K562 (cell line): Measurements from ENCODE around the gene TMTC2. TPM values are rescaled to one million over a fixed set of nuclear protein-coding genes. Genes with fewer than 3 reads are reported as not detected.

Source experiments
- ATF1 ChIP-seq, 2 experiments: fragments of 450-650 bp in 1 of 2; IDR thresholded peaks; 2 replicates each; pipeline ENCODE4 v1.6.1; 2016; ENCODE audit warnings: missing compliant biosample characterization in 1 of 2, missing genetic modification characterization in 1 of 2
- COPS2 ChIP-seq: fragments of 450-650 bp; conservative IDR thresholded peaks from 2 replicates; pipeline ENCODE4 v1.6.1; 2016; ENCODE audit warnings: mild to moderate bottlenecking, moderate library complexity
- ESRRA ChIP-seq: fragments of 450-650 bp; IDR thresholded peaks from 2 replicates; pipeline ENCODE4 v1.6.1; 2014; ENCODE audit warnings: low read depth, mild to moderate bottlenecking, moderate library complexity, borderline replicate concordance
- ETV6 ChIP-seq, 3 experiments: fragments of 150-350 bp in 1 of 3; sonication (generic) in 1 of 3; formaldehyde crosslinking in 1 of 3; IDR thresholded peaks; 2 replicates each; pipeline versions ENCODE4 v1.6.1 to v1.8.0; 2014 to 2022; ENCODE audit warnings: borderline replicate concordance in 2 of 3, low read depth in 2 of 3, antibody characterized with exemption in 1 of 3, low read length in 1 of 3, mild to moderate bottlenecking in 1 of 3, missing genetic modification reagents in 1 of 3
- FOXA3 ChIP-seq, 2 experiments: fragments of 450-650 bp in 1 of 2; sonication (generic) in 1 of 2; formaldehyde crosslinking; IDR thresholded peaks in 1 of 2; conservative IDR thresholded peaks in 1 of 2; 2 replicates each; pipeline versions ENCODE4 v1.4.0 to v1.8.0; 2020 to 2022; ENCODE audit warnings: mild to moderate bottlenecking in 2 of 2, missing genetic modification reagents in 1 of 2
- HMG20A ChIP-seq: fragments of 450-650 bp; formaldehyde crosslinking; conservative IDR thresholded peaks from 2 replicates; pipeline ENCODE4 v1.4.0; 2020; ENCODE audit warnings: mild to moderate bottlenecking, mixed read lengths
- KLF1 ChIP-seq: fragments of 450-650 bp; IDR thresholded peaks from 2 replicates; pipeline ENCODE4 v1.6.1; 2016; ENCODE audit warnings: missing genetic modification characterization, missing compliant biosample characterization
- NFE2L1 ChIP-seq: fragments of 450-650 bp; IDR thresholded peaks from 2 replicates; pipeline ENCODE4 v1.6.1; 2016; ENCODE audit warnings: missing genetic modification characterization, low read depth, mild to moderate bottlenecking, missing compliant biosample characterization, moderate library complexity, borderline replicate concordance
- PHF20 ChIP-seq: fragments of 450-650 bp; IDR thresholded peaks from 2 replicates; pipeline ENCODE4 v1.6.1; 2018; ENCODE audit not compliant: partially characterized antibody
- PHF8 ChIP-seq: fragments of 200-600 bp; sonication (generic); IDR thresholded peaks from 2 replicates; pipeline ENCODE4 v1.6.1; 2012; ENCODE audit warnings: mixed run types, mild to moderate bottlenecking, inconsistent platforms, low read length, moderate library complexity, borderline replicate concordance
- SUPT5H ChIP-seq: fragments of 450-650 bp; IDR thresholded peaks from 2 replicates; pipeline ENCODE4 v1.6.1; 2016
- TBP ChIP-seq: optimal IDR thresholded peaks from 2 replicates; pipeline ENCODE3; 2011; ENCODE audit warnings: low read depth, low read length, improper control_type of control experiment
- ZNF76 ChIP-seq: fragments of 250-450 bp; sonication (Bioruptor Pico); IDR thresholded peaks from 2 replicates; pipeline ENCODE4 v1.4.0; 2020; ENCODE audit warnings: mild to moderate bottlenecking, moderate library complexity, borderline replicate concordance
- ZNF79 ChIP-seq: fragments of 250-450 bp; sonication (Bioruptor Pico); IDR thresholded peaks from 2 replicates; pipeline ENCODE4 v1.4.0; 2020; ENCODE audit warnings: low read depth, mild to moderate bottlenecking, moderate library complexity
- polyA plus RNA-seq, 8 experiments: library from polyadenylated mRNA; depleted of rRNA in 4 of 8; stranded (reverse) in 5 of 8; unstranded in 3 of 8; fragments of >200 nt; fragmentation: Nextera tagmentation in 2 of 8; fragmentation: Illumina TruSeq in 1 of 8; extraction: Ambion mirVana in 2 of 8; extraction: Trizol in 1 of 8; gene quantifications; 2 replicates each; pipeline versions ENCODE4 v1.2.1 to v1.2.3, GENCODE V29; 2011 to 2014; ENCODE audit warnings: inconsistent platforms in 1 of 8, missing spikeins in 1 of 8
- total RNA-seq, 7 experiments: library from RNA; depleted of rRNA in 6 of 7; stranded (reverse); fragments of >200 nt in 6 of 7; fragmentation: Illumina TruSeq in 2 of 7; extraction: Trizol in 2 of 7; gene quantifications; 2 replicates each; pipeline versions ENCODE4 v1.2.1 to v1.2.3, GENCODE V29; 2011 to 2021; ENCODE audit warnings: low replicate concordance in 1 of 7
- TF ChIP-seq, protein P1 (sequence below): fragments of 250-450 bp; sonication (Bioruptor Pico); IDR thresholded peaks from 2 replicates; pipeline ENCODE4 v1.4.0; 2020; ENCODE audit warnings: mild to moderate bottlenecking, moderate library complexity, borderline replicate concordance

The TMTC2 gene
- total and polyA plus RNA-seq, 9 of the 15 experiments (the other 6 are each of a cell fraction or from before 2014, with no cell fraction given), result 0.29 to 1.1 (median 0.55) TPM

DNA sequence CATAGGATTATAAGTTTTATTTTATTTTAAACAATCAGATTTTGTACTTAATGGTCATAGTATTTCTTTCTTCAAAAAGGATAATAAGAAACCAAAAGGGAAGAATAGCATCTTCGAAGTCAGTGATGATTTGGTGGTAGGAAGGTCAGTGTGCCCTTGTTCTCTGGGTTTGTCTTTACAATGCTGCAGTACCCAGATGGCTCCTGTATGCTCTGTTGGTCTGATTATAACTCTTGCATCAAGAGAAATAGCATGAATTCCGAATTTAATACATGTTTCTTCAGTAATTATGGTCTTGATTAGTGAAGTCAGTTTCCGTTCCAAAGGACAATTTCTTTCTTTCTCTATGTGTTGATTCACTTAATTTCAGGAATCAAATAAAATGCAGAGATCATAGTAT lies 180.2 kb downstream of the TMTC2 start (continued):
- TF ChIP-seq HMG20A, result no peak
- no peak for TF ChIP-seq PHF20
- TF ChIP-seq NFE2L1, result no peak
- TF ChIP-seq PHF8, result no peak
- no peak for TF ChIP-seq ZNF76 (CRISPR knock-in tag)
- no peak for TF ChIP-seq TBP
- no peak for TF ChIP-seq COPS2
- no peak for TF ChIP-seq SUPT5H
- TF ChIP-seq ETV6 (IDR thresholded peaks at IDR 0.05; ENCODE audit: borderline replicate concordance in 1 of 2, low read depth in 2 of 2, low read length in 1 of 2), result no peak
- TF ChIP-seq ETV6 (CRISPR knock-in tag; IDR thresholded peaks at IDR 0.05; ENCODE audit: borderline replicate concordance), result no peak
- no peak for TF ChIP-seq ESRRA
- TF ChIP-seq FOXA3 (CRISPR knock-in tag; conservative IDR thresholded peaks at IDR 0.05 in 1 of 2, IDR thresholded peaks at IDR 0.05 in 1 of 2), result no peak
- no peak for TF ChIP-seq KLF1 (tag)
- TF ChIP-seq ATF1 (CRISPR knock-in tag; IDR thresholded peaks at IDR 0.05), result no peak
- no peak for TF ChIP-seq ATF1 (tag; IDR thresholded peaks at IDR 0.05)
- TF ChIP-seq ZNF79 (CRISPR knock-in tag), result no peak
- TF ChIP-seq, protein P1, sequence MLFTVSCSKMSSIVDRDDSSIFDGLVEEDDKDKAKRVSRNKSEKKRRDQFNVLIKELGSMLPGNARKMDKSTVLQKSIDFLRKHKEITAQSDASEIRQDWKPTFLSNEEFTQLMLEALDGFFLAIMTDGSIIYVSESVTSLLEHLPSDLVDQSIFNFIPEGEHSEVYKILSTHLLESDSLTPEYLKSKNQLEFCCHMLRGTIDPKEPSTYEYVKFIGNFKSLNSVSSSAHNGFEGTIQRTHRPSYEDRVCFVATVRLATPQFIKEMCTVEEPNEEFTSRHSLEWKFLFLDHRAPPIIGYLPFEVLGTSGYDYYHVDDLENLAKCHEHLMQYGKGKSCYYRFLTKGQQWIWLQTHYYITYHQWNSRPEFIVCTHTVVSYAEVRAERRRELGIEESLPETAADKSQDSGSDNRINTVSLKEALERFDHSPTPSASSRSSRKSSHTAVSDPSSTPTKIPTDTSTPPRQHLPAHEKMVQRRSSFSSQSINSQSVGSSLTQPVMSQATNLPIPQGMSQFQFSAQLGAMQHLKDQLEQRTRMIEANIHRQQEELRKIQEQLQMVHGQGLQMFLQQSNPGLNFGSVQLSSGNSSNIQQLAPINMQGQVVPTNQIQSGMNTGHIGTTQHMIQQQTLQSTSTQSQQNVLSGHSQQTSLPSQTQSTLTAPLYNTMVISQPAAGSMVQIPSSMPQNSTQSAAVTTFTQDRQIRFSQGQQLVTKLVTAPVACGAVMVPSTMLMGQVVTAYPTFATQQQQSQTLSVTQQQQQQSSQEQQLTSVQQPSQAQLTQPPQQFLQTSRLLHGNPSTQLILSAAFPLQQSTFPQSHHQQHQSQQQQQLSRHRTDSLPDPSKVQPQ (CRISPR knock-in tag), result no peak
